HL-60 (cell line): Measurements from ENCODE around the gene IFI27L1.

Experiments
- CTCF ChIP-seq: IDR thresholded peaks from one replicate; pipeline ENCODE4 v1.5.1; 2011; ENCODE audit warnings: low read length, control low read depth, inconsistent platforms; ENCODE audit not compliant: insufficient read depth
- GABPA ChIP-seq: IDR thresholded peaks from 2 replicates; pipeline ENCODE4 v1.6.1; 2012; ENCODE audit warnings: low read depth
- POLR2AphosphoS5 ChIP-seq: IDR thresholded peaks from 2 replicates; pipeline ENCODE4 v1.6.1; 2012; ENCODE audit warnings: low read depth
- REST ChIP-seq: IDR thresholded peaks from 2 replicates; pipeline ENCODE4 v1.6.1; 2012; ENCODE audit warnings: low read depth; ENCODE audit not compliant: insufficient replicate concordance
- SPI1 ChIP-seq: IDR thresholded peaks from 2 replicates; pipeline ENCODE4 v1.6.1; 2012; ENCODE audit warnings: low read depth, mild to moderate bottlenecking, borderline replicate concordance

DNA sequence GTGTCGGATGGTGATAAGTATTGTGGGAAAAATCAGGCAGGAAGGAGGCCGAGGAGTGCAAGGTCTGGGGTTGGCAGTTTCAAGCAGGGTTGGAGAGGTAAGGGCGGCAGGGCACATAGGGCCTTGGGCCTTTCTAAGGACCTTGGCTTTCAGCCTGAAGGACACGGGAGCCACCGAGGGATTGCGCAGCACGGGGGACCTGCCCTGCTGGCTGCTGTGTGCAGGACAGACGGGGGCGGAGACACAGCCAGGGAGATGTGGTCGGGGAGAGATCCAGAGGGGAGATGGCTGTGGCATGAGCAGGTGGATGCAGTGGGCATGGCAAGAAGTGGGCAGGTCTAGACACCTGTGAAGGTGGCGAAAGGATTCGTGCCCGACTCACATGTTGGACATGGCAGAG, 40.3 kb upstream of the IFI27L1 start:
- TF ChIP-seq CTCF (no peak), SPI1 (no peak), POLR2AphosphoS5 (no peak), GABPA (no peak), REST (no peak)
